Measurements from ENCODE around the gene ARHGAP28. TPM values are rescaled to one million over a fixed set of nuclear protein-coding genes. Genes with fewer than 3 reads are reported as not detected.

The ARHGAP28 gene
- polyA plus RNA-seq, 1 of the 3 experiments (the other 2 are of a cell fraction) = 0.99 TPM

DNA sequence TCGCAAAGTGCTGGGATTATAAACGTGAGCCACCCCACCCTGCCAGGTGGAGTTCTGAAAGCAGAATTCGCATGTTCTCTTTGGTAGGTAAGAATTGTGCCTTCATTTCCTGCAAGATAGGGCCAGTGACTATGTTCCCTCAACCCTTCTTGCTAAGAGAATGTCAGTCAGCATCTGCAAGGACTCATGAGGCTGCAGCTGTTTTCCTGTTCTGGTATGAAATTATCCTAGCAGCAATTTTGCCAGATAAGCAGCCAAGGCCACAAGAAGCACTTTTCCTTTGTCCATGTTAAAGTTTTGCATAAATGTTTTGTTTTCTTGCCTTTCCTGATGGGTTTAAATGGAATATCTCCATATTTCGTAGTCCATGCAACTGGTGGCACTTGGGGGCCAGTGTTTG, 6.8 kb upstream of the ARHGAP28 start:
- DNase-seq = no peak
- Histone ChIP-seq H2AFZ (ENCODE audit: low read depth) (no peak overlapping the region), H3K79me2 (ENCODE audit: insufficient read depth) (no peaks in the 10 kb centered on the region), H3K27me3 (ENCODE audit: insufficient read depth) (no peaks in the 10 kb centered on the region), H4K20me1 (ENCODE audit: insufficient read depth) (no peaks in the 10 kb centered on the region), H3K9me2 (no peaks in the 10 kb centered on the region), H3K36me3 (replicated peaks in 1 of 2; ENCODE audit: control insufficient read depth in 1 of 2, insufficient read depth in 2 of 2, low read length in 1 of 2) (no peaks in the 10 kb centered on the region), H3K9me3 (no peaks in the 10 kb centered on the region), H3K4me3 (ENCODE audit: low read depth in 2 of 2, low read length in 1 of 2) (no peak overlapping the region), H3K4me2 (no peak overlapping the region), H3K9ac (no peak overlapping the region), H3K27ac (ENCODE audit: low read depth in 2 of 2, low read length in 1 of 2) (no peak overlapping the region), H3K4me1 (ENCODE audit: control insufficient read depth in 1 of 2, insufficient read depth in 2 of 2, low read depth in 1 of 2, low read length in 1 of 2) (no peaks in the 10 kb centered on the region; a peak in 1 of 4 replicates), H3F3A (replicated peaks; ENCODE audit: insufficient read depth) (no peaks in the 10 kb centered on the region)
- POLR2A ChIA-PET = no interaction called here
- CTCF ChIA-PET = interaction anchor here (0.6 kb wide), 1 partner anchor 918 kb away, joined by 3 read pairs; no protein-coding TSS in a partner anchor
- WGBS (ENCODE audit: low lambda C conversion rate) = 63% methylated on average over 1 of the region's 4 CpGs
- TF ChIP-seq, protein P1, sequence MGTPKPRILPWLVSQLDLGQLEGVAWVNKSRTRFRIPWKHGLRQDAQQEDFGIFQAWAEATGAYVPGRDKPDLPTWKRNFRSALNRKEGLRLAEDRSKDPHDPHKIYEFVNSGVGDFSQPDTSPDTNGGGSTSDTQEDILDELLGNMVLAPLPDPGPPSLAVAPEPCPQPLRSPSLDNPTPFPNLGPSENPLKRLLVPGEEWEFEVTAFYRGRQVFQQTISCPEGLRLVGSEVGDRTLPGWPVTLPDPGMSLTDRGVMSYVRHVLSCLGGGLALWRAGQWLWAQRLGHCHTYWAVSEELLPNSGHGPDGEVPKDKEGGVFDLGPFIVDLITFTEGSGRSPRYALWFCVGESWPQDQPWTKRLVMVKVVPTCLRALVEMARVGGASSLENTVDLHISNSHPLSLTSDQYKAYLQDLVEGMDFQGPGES (IDR thresholded peaks at IDR 0.05; ENCODE audit: low read depth, low read length) = no peak
- no peak for TF ChIP-seq FOXM1 (IDR thresholded peaks at IDR 0.05; ENCODE audit: low read depth)
- TF ChIP-seq FOSL2 (IDR thresholded peaks at IDR 0.05; ENCODE audit: borderline replicate concordance, low read depth) = no peak
- no peak for TF ChIP-seq SIN3A (IDR thresholded peaks at IDR 0.05; ENCODE audit: borderline replicate concordance, low read depth, low read length)
- TF ChIP-seq TEAD4 (IDR thresholded peaks at IDR 0.05; ENCODE audit: borderline replicate concordance, insufficient read depth) = no peak
- no peak for TF ChIP-seq YY1 (IDR thresholded peaks at IDR 0.05; ENCODE audit: low read depth)
- TF ChIP-seq, protein P2, sequence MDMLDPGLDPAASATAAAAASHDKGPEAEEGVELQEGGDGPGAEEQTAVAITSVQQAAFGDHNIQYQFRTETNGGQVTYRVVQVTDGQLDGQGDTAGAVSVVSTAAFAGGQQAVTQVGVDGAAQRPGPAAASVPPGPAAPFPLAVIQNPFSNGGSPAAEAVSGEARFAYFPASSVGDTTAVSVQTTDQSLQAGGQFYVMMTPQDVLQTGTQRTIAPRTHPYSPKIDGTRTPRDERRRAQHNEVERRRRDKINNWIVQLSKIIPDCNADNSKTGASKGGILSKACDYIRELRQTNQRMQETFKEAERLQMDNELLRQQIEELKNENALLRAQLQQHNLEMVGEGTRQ (IDR thresholded peaks at IDR 0.05; ENCODE audit: borderline replicate concordance, low read depth, low read length) = no peak

DNA sequence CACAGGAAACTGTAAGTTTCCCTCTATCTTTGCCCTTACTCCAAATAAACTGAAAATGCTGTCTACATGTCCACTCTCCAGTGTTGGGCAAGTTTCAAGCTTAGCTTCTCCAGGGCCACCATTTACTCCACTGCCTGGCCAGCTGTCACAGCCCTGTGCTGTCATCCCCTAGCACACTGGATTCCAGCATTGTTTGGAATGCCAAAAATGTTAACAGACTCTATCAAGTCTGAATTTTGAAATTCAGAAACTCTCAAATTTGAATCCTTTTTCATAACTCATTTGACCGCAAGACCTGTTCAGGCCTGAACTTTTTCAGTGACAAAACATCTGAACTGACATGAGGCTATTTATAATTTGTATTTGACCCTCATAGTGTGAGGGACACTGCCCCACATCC, 5.2 kb upstream of the ARHGAP28 start:
- H3K36me3 ChIP-seq (replicated peaks in 1 of 2; ENCODE audit: control insufficient read depth in 1 of 2, insufficient read depth in 2 of 2, low read length in 1 of 2) = no peaks in the 10 kb centered on the region
- H3K9ac ChIP-seq = no peak overlapping the region
- H3K4me1 ChIP-seq (ENCODE audit: control insufficient read depth in 1 of 2, insufficient read depth in 2 of 2, low read depth in 1 of 2, low read length in 1 of 2) = no peaks in the 10 kb centered on the region; a peak in 1 of 4 replicates
- H3F3A ChIP-seq (replicated peaks; ENCODE audit: insufficient read depth) = peaks cover 6% of the 10 kb centered on the region
- no peak for TF ChIP-seq EZH2phosphoT487 (IDR thresholded peaks at IDR 0.05; ENCODE audit: borderline replicate concordance, low read depth)
- no peak for TF ChIP-seq CHD2 (IDR thresholded peaks at IDR 0.05; ENCODE audit: low read length, partially characterized antibody)
- no peak for TF ChIP-seq EP300 (IDR thresholded peaks at IDR 0.05; ENCODE audit: borderline replicate concordance in 1 of 2, low read depth in 1 of 2, low read length in 1 of 2)
- TF ChIP-seq, protein P1 (IDR thresholded peaks at IDR 0.05; ENCODE audit: low read depth, low read length) = no peak
- no peak for TF ChIP-seq JUND (IDR thresholded peaks at IDR 0.05)
- TF ChIP-seq, protein P3, sequence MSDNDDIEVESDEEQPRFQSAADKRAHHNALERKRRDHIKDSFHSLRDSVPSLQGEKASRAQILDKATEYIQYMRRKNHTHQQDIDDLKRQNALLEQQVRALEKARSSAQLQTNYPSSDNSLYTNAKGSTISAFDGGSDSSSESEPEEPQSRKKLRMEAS (IDR thresholded peaks at IDR 0.05; ENCODE audit: low read depth) = no peak
- no peak for TF ChIP-seq FOSL2 (IDR thresholded peaks at IDR 0.05; ENCODE audit: borderline replicate concordance, low read depth)
- no peak for TF ChIP-seq SIN3A (IDR thresholded peaks at IDR 0.05; ENCODE audit: borderline replicate concordance, low read depth, low read length)
- TF ChIP-seq, protein P4, sequence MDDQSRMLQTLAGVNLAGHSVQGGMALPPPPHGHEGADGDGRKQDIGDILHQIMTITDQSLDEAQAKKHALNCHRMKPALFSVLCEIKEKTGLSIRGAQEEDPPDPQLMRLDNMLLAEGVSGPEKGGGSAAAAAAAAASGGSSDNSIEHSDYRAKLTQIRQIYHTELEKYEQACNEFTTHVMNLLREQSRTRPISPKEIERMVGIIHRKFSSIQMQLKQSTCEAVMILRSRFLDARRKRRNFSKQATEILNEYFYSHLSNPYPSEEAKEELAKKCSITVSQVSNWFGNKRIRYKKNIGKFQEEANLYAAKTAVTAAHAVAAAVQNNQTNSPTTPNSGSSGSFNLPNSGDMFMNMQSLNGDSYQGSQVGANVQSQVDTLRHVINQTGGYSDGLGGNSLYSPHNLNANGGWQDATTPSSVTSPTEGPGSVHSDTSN (IDR thresholded peaks at IDR 0.05) = no peak
- no peak for TF ChIP-seq MEF2A (IDR thresholded peaks at IDR 0.05; ENCODE audit: borderline replicate concordance, low read depth)
- TF ChIP-seq RFX5 (IDR thresholded peaks at IDR 0.05; ENCODE audit: low read length) = no peak
- TF ChIP-seq NFIC (IDR thresholded peaks at IDR 0.05; ENCODE audit: borderline replicate concordance) = no peak
- TF ChIP-seq, protein P5, sequence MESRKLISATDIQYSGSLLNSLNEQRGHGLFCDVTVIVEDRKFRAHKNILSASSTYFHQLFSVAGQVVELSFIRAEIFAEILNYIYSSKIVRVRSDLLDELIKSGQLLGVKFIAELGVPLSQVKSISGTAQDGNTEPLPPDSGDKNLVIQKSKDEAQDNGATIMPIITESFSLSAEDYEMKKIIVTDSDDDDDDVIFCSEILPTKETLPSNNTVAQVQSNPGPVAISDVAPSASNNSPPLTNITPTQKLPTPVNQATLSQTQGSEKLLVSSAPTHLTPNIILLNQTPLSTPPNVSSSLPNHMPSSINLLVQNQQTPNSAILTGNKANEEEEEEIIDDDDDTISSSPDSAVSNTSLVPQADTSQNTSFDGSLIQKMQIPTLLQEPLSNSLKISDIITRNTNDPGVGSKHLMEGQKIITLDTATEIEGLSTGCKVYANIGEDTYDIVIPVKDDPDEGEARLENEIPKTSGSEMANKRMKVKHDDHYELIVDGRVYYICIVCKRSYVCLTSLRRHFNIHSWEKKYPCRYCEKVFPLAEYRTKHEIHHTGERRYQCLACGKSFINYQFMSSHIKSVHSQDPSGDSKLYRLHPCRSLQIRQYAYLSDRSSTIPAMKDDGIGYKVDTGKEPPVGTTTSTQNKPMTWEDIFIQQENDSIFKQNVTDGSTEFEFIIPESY (IDR thresholded peaks at IDR 0.05; ENCODE audit: borderline replicate concordance, low read depth) = no peak
- no peak for TF ChIP-seq TEAD4 (IDR thresholded peaks at IDR 0.05; ENCODE audit: borderline replicate concordance, insufficient read depth)
- TF ChIP-seq TCF12 (IDR thresholded peaks at IDR 0.05) = no peak
- TF ChIP-seq NRF1 (IDR thresholded peaks at IDR 0.05; ENCODE audit: low read depth, low read length) = no peak
- no peak overlapping the region for H3K27ac ChIP-seq (ENCODE audit: low read depth in 2 of 2, low read length in 1 of 2)
- CTCF ChIA-PET = no interaction called here
- no peaks in the 10 kb centered on the region for H3K9me3 ChIP-seq
- POLR2A ChIA-PET = no interaction called here
- no peak overlapping the region for H3K4me2 ChIP-seq
- 0 out of 2 replicates have a peak, but pooled peaks cover 5% of the 10 kb centered on the region for H3K27me3 ChIP-seq (ENCODE audit: insufficient read depth)
- DNase-seq = no peak
- H3K9me2 ChIP-seq = no peaks in the 10 kb centered on the region
- H2AFZ ChIP-seq (ENCODE audit: low read depth) = no peak overlapping the region
- H4K20me1 ChIP-seq (ENCODE audit: insufficient read depth) = no peaks in the 10 kb centered on the region
- H3K79me2 ChIP-seq (ENCODE audit: insufficient read depth) = no peaks in the 10 kb centered on the region
- 92% methylated on average over 1 of the region's 1 CpG for WGBS (ENCODE audit: low lambda C conversion rate)
- H3K4me3 ChIP-seq (ENCODE audit: low read depth in 2 of 2, low read length in 1 of 2) = no peak overlapping the region
